ENCODE results near the gene DNAAF2.
A peak's percentile ranks its signal among the peaks of the same experiment; 100 is the strongest.

DNAAF2 gene, protein sequence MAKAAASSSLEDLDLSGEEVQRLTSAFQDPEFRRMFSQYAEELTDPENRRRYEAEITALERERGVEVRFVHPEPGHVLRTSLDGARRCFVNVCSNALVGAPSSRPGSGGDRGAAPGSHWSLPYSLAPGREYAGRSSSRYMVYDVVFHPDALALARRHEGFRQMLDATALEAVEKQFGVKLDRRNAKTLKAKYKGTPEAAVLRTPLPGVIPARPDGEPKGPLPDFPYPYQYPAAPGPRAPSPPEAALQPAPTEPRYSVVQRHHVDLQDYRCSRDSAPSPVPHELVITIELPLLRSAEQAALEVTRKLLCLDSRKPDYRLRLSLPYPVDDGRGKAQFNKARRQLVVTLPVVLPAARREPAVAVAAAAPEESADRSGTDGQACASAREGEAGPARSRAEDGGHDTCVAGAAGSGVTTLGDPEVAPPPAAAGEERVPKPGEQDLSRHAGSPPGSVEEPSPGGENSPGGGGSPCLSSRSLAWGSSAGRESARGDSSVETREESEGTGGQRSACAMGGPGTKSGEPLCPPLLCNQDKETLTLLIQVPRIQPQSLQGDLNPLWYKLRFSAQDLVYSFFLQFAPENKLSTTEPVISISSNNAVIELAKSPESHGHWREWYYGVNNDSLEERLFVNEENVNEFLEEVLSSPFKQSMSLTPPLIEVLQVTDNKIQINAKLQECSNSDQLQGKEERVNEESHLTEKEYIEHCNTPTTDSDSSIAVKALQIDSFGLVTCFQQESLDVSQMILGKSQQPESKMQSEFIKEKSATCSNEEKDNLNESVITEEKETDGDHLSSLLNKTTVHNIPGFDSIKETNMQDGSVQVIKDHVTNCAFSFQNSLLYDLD

DNA sequence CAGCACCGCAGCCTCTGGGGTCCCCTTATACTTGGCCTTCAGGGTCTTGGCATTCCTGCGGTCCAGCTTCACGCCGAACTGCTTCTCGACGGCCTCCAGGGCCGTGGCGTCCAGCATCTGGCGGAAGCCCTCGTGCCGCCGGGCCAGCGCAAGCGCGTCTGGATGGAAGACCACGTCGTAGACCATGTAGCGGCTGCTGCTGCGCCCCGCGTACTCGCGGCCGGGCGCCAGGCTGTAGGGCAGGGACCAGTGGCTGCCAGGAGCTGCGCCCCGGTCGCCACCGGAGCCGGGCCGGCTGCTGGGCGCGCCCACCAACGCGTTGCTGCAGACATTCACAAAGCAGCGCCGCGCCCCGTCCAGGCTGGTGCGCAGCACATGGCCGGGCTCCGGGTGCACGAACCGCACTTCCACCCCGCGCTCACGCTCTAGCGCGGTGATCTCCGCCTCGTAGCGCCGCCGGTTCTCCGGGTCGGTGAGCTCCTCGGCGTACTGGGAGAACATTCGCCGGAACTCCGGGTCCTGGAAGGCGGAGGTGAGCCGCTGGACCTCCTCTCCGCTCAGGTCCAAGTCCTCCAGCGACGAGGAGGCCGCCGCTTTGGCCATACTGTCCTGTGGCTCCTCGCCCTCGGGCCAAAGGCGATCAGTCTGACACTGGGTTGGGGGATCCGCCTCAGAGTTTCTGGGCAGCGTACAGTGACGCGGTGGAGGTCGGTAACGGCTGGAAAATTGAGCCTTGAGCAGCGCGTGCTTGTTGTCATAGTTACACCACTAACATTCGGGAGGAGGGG, at the start of gene DNAAF2:
Gene DNAAF2, minus strand, starts transcription at position 698 of the 788 bp plus-strand sequence. Its CDS starts 95 bp downstream, at position 603.
- Histone ChIP-seq H3K27ac (peak within 1 kb of the TSS; percentile 81 to 95), H3K4me1 (peaks cover 0 to 54% (median 25%) of the 10 kb centered on the region in 4 donors), H3K27me3 (no peaks in the 10 kb centered on the region), H3K36me3 (peaks cover 0 to 7% (median 0%) of the 10 kb centered on the region in 3 donors), H3K4me3 (peak within 1 kb of the TSS; percentile 73 to 88), H3K9me3 (no peaks in the 10 kb centered on the region)
- DNase-seq = peak; percentile 60 to 72
- TF ChIP-seq, protein P1, sequence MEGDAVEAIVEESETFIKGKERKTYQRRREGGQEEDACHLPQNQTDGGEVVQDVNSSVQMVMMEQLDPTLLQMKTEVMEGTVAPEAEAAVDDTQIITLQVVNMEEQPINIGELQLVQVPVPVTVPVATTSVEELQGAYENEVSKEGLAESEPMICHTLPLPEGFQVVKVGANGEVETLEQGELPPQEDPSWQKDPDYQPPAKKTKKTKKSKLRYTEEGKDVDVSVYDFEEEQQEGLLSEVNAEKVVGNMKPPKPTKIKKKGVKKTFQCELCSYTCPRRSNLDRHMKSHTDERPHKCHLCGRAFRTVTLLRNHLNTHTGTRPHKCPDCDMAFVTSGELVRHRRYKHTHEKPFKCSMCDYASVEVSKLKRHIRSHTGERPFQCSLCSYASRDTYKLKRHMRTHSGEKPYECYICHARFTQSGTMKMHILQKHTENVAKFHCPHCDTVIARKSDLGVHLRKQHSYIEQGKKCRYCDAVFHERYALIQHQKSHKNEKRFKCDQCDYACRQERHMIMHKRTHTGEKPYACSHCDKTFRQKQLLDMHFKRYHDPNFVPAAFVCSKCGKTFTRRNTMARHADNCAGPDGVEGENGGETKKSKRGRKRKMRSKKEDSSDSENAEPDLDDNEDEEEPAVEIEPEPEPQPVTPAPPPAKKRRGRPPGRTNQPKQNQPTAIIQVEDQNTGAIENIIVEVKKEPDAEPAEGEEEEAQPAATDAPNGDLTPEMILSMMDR (IDR thresholded peaks at IDR 0.05) = peak in 1 of 2 experiments; percentile 4
- intact Hi-C loops (cut with DNase I; ENCODE audit: low total_unique reads) = loop anchor here (2.0 to 10.0 kb wide), 4 partner anchors 58 to 480 kb away; partner anchors contain the start of genes KLHDC1, KLHDC2, NEMF and VCPKMT

DNA sequence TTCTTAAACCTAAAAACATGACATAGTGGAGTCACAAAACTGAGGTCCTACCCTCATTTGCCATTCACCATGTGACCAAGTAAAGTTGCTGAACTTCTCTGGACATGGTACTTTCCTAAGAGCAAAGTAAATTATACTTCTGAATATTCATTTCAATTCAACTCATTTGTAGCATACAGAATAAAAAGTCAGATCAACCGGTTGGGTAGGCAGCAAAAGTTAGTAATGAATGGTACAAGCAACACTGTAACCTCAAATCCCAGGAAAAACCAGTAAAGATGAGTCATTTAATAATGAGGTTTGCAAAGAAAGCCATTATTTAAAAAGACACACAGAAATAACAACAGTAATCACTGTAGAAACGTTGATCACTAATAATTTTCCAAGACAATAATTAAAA, 44.2 kb upstream of the DNAAF2 start:
- H3K4me1 ChIP-seq = no peaks in the 10 kb centered on the region
- no peak overlapping the region for H3K4me3 ChIP-seq
- TF ChIP-seq, protein P1 (IDR thresholded peaks at IDR 0.05) = no peak
- no peaks in the 10 kb centered on the region for H3K36me3 ChIP-seq
- DNase-seq = no peak
- intact Hi-C loops (cut with DNase I; ENCODE audit: low total_unique reads) = no loop called here
- H3K9me3 ChIP-seq = no peaks in the 10 kb centered on the region
- no peaks in the 10 kb centered on the region for H3K27me3 ChIP-seq
- H3K27ac ChIP-seq = no peak overlapping the region

DNA sequence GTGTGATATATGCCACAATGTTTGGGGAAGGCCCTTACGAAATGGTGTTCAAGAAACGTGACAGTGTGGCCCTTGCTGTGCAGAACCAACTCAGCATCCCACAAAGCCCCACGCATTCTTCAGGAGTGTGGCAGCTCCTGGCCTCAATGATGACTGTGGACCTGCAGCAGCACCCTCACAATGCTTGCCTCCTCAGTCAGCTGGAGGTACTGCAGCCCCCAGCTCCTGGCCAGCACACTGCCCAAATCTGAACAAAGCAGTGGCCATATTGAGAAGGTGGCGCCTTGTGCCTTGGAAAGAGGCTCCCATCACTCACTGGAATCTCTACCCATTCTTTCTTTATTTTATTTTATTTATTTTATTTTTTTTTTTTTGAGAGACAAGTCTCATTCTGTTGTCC, 42.6 kb upstream of the DNAAF2 start:
- H3K27me3 ChIP-seq = no peaks in the 10 kb centered on the region

DNA sequence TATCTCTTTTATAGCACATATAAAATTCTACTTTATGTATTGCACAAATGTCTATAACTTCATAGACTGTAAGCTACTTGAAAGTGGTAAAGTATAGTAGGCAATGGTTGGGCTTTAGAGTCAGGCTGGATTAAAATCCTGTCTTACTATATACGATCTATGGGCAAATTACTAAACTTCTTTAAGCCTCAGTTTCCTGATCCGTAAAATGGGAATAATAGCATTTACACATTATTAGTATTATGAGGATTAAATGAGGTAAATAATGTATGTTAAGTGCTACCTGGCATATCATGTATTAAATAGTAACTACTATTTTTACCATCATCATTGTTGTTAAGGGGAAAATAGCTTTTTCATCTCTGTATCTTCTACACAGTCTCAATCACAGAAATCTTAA, 38.5 kb upstream of the DNAAF2 start:
- no peak overlapping the region for H3K27ac ChIP-seq
- H3K4me3 ChIP-seq = no peak overlapping the region
- H3K4me1 ChIP-seq = no peaks in the 10 kb centered on the region
- TF ChIP-seq, protein P1 (IDR thresholded peaks at IDR 0.05) = no peak
- H3K27me3 ChIP-seq = no peaks in the 10 kb centered on the region
- H3K36me3 ChIP-seq = no peaks in the 10 kb centered on the region
- no peak for DNase-seq
- intact Hi-C loops (cut with DNase I; ENCODE audit: low total_unique reads) = no loop called here
- H3K9me3 ChIP-seq = no peaks in the 10 kb centered on the region

More for the DNA sequence above, 42.6 kb upstream of the DNAAF2 start:
- H3K4me1 ChIP-seq = no peaks in the 10 kb centered on the region
- no peak overlapping the region for H3K27ac ChIP-seq
- H3K36me3 ChIP-seq = no peaks in the 10 kb centered on the region
- no peak for DNase-seq
- intact Hi-C loops (cut with DNase I; ENCODE audit: low total_unique reads) = no loop called here
- no peak overlapping the region for H3K4me3 ChIP-seq
- no peaks in the 10 kb centered on the region for H3K9me3 ChIP-seq
- TF ChIP-seq, protein P1 (IDR thresholded peaks at IDR 0.05) = no peak

DNA sequence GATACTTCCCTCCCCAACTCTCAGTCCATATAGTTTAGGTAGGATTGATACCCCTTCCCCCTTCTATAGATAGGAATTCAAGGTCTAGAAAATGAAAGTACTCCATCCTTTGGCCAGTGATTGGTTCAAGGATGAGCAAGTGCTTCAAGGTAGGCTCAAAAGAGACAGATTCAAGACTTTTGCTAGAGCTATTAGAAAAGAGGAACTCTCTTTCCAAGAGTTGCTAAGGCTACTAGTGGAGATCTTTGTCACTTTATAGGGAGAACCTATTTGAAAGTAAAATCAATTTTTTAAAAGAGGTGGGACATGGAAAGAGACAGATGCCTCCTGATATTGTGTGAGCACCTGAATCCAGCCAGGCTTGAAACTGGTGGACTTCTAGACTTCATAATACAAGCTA, 35.4 kb upstream of the DNAAF2 start:
- TF ChIP-seq, protein P1 (IDR thresholded peaks at IDR 0.05) = no peak
- H3K27me3 ChIP-seq = no peaks in the 10 kb centered on the region
- no peaks in the 10 kb centered on the region for H3K9me3 ChIP-seq
- H3K36me3 ChIP-seq = no peaks in the 10 kb centered on the region
- intact Hi-C loops (cut with DNase I; ENCODE audit: low total_unique reads) = no loop called here
- H3K4me3 ChIP-seq = no peak overlapping the region
- H3K27ac ChIP-seq = no peak overlapping the region
- no peaks in the 10 kb centered on the region for H3K4me1 ChIP-seq
- DNase-seq = no peak

Data from tibial artery (tissue), 4 donors.